Measurements from ENCODE around the gene NDUFB7. TPM values are rescaled to one million over a fixed set of nuclear protein-coding genes. Genes with fewer than 3 reads are reported as not detected.
A peak's percentile ranks its signal among the peaks of the same experiment; 100 is the strongest.

Gene NDUFB7
- total RNA-seq, 1 experiment from 2014 or later = 155 TPM

- TF ChIP-seq, protein P1, sequence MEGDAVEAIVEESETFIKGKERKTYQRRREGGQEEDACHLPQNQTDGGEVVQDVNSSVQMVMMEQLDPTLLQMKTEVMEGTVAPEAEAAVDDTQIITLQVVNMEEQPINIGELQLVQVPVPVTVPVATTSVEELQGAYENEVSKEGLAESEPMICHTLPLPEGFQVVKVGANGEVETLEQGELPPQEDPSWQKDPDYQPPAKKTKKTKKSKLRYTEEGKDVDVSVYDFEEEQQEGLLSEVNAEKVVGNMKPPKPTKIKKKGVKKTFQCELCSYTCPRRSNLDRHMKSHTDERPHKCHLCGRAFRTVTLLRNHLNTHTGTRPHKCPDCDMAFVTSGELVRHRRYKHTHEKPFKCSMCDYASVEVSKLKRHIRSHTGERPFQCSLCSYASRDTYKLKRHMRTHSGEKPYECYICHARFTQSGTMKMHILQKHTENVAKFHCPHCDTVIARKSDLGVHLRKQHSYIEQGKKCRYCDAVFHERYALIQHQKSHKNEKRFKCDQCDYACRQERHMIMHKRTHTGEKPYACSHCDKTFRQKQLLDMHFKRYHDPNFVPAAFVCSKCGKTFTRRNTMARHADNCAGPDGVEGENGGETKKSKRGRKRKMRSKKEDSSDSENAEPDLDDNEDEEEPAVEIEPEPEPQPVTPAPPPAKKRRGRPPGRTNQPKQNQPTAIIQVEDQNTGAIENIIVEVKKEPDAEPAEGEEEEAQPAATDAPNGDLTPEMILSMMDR (conservative IDR thresholded peaks at IDR 0.05) = no peak
- Histone ChIP-seq H2BK120ac (ENCODE audit: low read depth, low read length, poor library complexity, severe bottlenecking) (no peak overlapping the region), H4K20me1 (ENCODE audit: control insufficient read depth, insufficient read depth, insufficient read length) (no peaks in the 10 kb centered on the region), H2BK20ac (ENCODE audit: low read depth, low read length, poor library complexity, severe bottlenecking) (no peak overlapping the region), H3K27ac (ENCODE audit: insufficient read length, low read depth, low read length) (no peak overlapping the region), H3K79me1 (ENCODE audit: insufficient read depth, low read depth, low read length, poor library complexity, severe bottlenecking) (peaks cover 2% of the 10 kb centered on the region), H3K27me3 (ENCODE audit: insufficient read depth, low read length) (no peaks in the 10 kb centered on the region), H4K8ac (replicated peaks; ENCODE audit: insufficient read length, low read depth, low read length) (no peak overlapping the region), H2BK12ac (ENCODE audit: insufficient read length, low read depth, low read length) (no peak overlapping the region), H2BK5ac (ENCODE audit: insufficient read length, low read length) (no peak overlapping the region), H3K18ac (ENCODE audit: insufficient read length, low read depth, low read length) (no peak overlapping the region), H3K9me3 (ENCODE audit: control insufficient read depth, low read depth, low read length) (no peaks in the 10 kb centered on the region), H3K23ac (ENCODE audit: insufficient read length, low read depth, low read length) (no peak overlapping the region), H3K9ac (ENCODE audit: extremely low read depth, insufficient read length, low read length) (no peak overlapping the region), H4K91ac (ENCODE audit: insufficient read length, low read depth, low read length) (no peak overlapping the region), H3K79me2 (ENCODE audit: insufficient read depth, low read length) (no peaks in the 10 kb centered on the region; the same call in 1 of the 2 replicates), H3K23me2 (ENCODE audit: insufficient read length, low read depth, low read length, poor library complexity, severe bottlenecking) (peaks cover 3% of the 10 kb centered on the region), H3K4me1 (ENCODE audit: insufficient read depth, low read length) (no peaks in the 10 kb centered on the region; the same call in 1 of the 2 replicates), H3K4me2 (ENCODE audit: insufficient read depth, insufficient read length, low read length) (no peak overlapping the region), H3T11ph (ENCODE audit: low read length) (no peak overlapping the region), H4K5ac (ENCODE audit: insufficient read length, low read depth, low read length) (no peak overlapping the region), H3K56ac (ENCODE audit: insufficient read length, low read depth, low read length) (no peak overlapping the region), H2AK5ac (ENCODE audit: insufficient read length, low read length) (no peak overlapping the region), H2AFZ (ENCODE audit: low read length) (no peak overlapping the region), H2BK15ac (ENCODE audit: low read depth, low read length) (no peak overlapping the region), H3K4ac (ENCODE audit: low read depth, low read length) (no peak overlapping the region), H3K14ac (ENCODE audit: insufficient read depth, low read length) (no peak overlapping the region)
- no peak overlapping the region for H3K4me3 Mint-ChIP-seq
- no peaks in the 10 kb centered on the region for H3K9me3 Mint-ChIP-seq
- H3K4me1 Mint-ChIP-seq = peaks cover 23 to 34% of the 10 kb centered on the region in 2 experiments
- no peak for DNase-seq
- peaks cover under 1 to 4% (median 2%) of the 10 kb centered on the region in 3 experiments; a peak in 6 of 7 replicates for H3K36me3 Mint-ChIP-seq (ENCODE audit: insufficient read depth in 1 of 3, low read depth in 3 of 3)
- H3K27me3 Mint-ChIP-seq (ENCODE audit: low read depth) = no peaks in the 10 kb centered on the region
- no CpG with 5 or more reads among the region's 9 CpGs for WGBS (ENCODE audit: extremely low coverage, insufficient read length, low lambda C conversion rate)
- H3K27ac Mint-ChIP-seq = peak overlapping the region in 2 of 3 experiments; percentile 80 to 85; a peak in 4 of 7 replicates
Observed at GRCh38 chr19:14553939-14554243, 18.0 kb downstream of the NDUFB7 start.
